ENCODE data around the gene ERMAP.
"Not testable (repeated sequence)": the region's sequence is repeated elsewhere in the genome, so short reads cannot be mapped to it uniquely, and the experiment has no call there.

DNA sequence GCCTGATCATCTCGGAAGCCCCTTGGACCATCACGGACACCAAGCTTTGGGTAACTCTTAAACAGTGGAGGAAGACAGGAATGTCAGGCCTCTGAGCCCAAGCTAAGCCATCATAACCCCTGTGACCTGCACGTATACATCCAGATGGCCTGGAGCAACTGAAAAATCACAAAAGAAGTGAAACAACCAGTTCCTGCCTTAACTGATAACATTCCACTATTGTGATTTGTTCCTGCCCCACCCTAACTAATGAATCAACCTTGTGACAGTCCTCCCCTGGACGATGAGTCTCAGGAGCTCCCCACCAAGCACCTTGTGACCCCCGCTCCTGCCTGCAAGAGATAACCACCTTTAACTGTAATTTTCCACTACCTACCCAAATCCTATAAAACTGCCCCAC lies 42.4 kb downstream of the ERMAP start:
- not testable (repeated sequence) for TF ChIP-seq POLR2A (IDR thresholded peaks at IDR 0.05)
- TF ChIP-seq, protein P1, sequence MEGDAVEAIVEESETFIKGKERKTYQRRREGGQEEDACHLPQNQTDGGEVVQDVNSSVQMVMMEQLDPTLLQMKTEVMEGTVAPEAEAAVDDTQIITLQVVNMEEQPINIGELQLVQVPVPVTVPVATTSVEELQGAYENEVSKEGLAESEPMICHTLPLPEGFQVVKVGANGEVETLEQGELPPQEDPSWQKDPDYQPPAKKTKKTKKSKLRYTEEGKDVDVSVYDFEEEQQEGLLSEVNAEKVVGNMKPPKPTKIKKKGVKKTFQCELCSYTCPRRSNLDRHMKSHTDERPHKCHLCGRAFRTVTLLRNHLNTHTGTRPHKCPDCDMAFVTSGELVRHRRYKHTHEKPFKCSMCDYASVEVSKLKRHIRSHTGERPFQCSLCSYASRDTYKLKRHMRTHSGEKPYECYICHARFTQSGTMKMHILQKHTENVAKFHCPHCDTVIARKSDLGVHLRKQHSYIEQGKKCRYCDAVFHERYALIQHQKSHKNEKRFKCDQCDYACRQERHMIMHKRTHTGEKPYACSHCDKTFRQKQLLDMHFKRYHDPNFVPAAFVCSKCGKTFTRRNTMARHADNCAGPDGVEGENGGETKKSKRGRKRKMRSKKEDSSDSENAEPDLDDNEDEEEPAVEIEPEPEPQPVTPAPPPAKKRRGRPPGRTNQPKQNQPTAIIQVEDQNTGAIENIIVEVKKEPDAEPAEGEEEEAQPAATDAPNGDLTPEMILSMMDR (IDR thresholded peaks at IDR 0.05) = not testable (repeated sequence)

All from esophagus squamous epithelium (tissue), 4 donors.